22Rv1 (cell line): ENCODE results near the gene NECAP2.
"Not testable (repeated sequence)": the region's sequence is repeated elsewhere in the genome, so short reads cannot be mapped to it uniquely, and the experiment has no call there.

Experiments
- H3K27ac ChIP-seq: fragments of 450-650 bp; 2 replicates; pipeline ENCODE4 v1.5.1; 2017
- ZFX ChIP-seq: fragments of 450-650 bp; IDR thresholded peaks from 2 replicates; pipeline ENCODE4 v1.6.1; 2017; ENCODE audit warnings: antibody characterized with exemption, borderline replicate concordance
- TF ChIP-seq, protein P1 (sequence below): fragments of 450-650 bp; IDR thresholded peaks from 2 replicates; pipeline ENCODE4 v1.5.1; 2017; ENCODE audit warnings: mild to moderate bottlenecking

The NECAP2 gene

GRCh38 chr1:16503494-16503893 is 63.0 kb downstream of the NECAP2 start:
- TF ChIP-seq, protein P1, sequence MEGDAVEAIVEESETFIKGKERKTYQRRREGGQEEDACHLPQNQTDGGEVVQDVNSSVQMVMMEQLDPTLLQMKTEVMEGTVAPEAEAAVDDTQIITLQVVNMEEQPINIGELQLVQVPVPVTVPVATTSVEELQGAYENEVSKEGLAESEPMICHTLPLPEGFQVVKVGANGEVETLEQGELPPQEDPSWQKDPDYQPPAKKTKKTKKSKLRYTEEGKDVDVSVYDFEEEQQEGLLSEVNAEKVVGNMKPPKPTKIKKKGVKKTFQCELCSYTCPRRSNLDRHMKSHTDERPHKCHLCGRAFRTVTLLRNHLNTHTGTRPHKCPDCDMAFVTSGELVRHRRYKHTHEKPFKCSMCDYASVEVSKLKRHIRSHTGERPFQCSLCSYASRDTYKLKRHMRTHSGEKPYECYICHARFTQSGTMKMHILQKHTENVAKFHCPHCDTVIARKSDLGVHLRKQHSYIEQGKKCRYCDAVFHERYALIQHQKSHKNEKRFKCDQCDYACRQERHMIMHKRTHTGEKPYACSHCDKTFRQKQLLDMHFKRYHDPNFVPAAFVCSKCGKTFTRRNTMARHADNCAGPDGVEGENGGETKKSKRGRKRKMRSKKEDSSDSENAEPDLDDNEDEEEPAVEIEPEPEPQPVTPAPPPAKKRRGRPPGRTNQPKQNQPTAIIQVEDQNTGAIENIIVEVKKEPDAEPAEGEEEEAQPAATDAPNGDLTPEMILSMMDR, result no peak
- no peak for TF ChIP-seq ZFX
- H3K27ac ChIP-seq, result no peak overlapping the region

GRCh38 chr1:16505870-16506269 is 65.3 kb downstream of the NECAP2 start:
- H3K27ac ChIP-seq, result not testable (repeated sequence)

DNA sequence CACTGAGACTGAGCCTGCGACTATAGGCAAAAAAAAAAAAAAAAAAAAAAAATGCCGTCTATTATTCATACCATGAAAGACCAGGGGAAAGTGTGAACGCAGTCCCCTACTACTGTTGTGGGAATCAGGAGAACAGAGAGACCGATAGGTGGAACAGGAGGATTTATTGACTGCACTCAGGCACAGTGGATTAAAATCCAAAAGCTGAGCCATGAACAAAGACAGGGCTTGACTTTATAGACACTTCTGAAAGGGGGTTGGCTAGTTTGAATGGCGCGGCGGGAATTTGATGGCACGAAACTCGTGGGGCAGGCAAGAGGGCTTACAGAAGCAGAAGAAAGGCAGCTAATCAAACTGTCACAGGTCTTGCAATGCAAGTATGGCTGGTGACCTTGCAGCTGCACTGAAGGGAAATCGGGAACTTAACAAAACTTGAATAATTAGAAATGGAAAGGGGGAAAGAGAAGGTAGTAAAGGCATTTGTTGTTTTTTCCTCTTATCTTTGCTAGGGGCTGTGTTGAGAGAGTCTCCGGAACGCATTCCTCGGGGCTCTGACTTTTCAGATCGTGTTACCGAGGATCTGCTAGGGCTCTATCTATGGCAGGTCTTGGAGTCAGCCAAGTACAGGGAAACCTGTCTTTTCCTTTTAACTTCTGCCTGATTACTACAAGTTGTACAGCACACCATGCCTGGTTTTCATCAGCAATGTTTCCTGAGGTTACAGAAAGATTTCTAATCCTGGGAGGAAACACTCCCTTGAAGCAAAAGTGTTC is 66.0 kb downstream of the NECAP2 start:
- not testable (repeated sequence) for H3K27ac ChIP-seq

- not testable (repeated sequence) for H3K27ac ChIP-seq
These were observed 68.4 kb downstream of the NECAP2 start for GRCh38 chr1:16508861-16509445.
